Activated CD4-positive, alpha-beta T cell treated with anti-CD3 and anti-CD28 coated beads, Interleukin-2, amount 10 ng/mL, durations not matched to agents 24 days and 14 days (primary cell): ENCODE results near the gene NIN. TPM values are rescaled to one million over a fixed set of nuclear protein-coding genes. Genes with fewer than 3 reads are reported as not detected.

Experiments used
- DNase-seq: peaks from one replicate; pipeline ENCODE4 v3.0.0; 2022
- H3K27ac Mint-ChIP-seq: one replicate; pipeline ENCODE4 v1.8.0; 2022; ENCODE audit warnings: mild to moderate bottlenecking, mixed read lengths
- H3K27me3 Mint-ChIP-seq: one replicate; pipeline ENCODE4 v1.8.0; 2022; ENCODE audit warnings: mixed read lengths
- H3K36me3 Mint-ChIP-seq: one replicate; pipeline ENCODE4 v1.8.0; 2022; ENCODE audit warnings: low read depth, mild to moderate bottlenecking, mixed read lengths
- H3K4me1 Mint-ChIP-seq: one replicate; pipeline ENCODE4 v1.8.0; 2021; ENCODE audit warnings: mixed read lengths
- H3K4me3 Mint-ChIP-seq: one replicate; pipeline ENCODE4 v1.8.0; 2022; ENCODE audit warnings: mild to moderate bottlenecking, moderate library complexity, mixed read lengths
- H3K9me3 Mint-ChIP-seq: one replicate; pipeline ENCODE4 v1.8.0; 2021; ENCODE audit warnings: mixed read lengths
- intact Hi-C: fragments of 100-400 bp; cut with micrococcal nuclease; formaldehyde crosslinking; loops from one replicate; pipeline ENCODE4 v1.15.1; 2023
- total RNA-seq: library from RNA; stranded (reverse); gene quantifications from 2 replicates; pipeline ENCODE4 v1.2.3, GENCODE V29; 2022

NIN gene, protein sequence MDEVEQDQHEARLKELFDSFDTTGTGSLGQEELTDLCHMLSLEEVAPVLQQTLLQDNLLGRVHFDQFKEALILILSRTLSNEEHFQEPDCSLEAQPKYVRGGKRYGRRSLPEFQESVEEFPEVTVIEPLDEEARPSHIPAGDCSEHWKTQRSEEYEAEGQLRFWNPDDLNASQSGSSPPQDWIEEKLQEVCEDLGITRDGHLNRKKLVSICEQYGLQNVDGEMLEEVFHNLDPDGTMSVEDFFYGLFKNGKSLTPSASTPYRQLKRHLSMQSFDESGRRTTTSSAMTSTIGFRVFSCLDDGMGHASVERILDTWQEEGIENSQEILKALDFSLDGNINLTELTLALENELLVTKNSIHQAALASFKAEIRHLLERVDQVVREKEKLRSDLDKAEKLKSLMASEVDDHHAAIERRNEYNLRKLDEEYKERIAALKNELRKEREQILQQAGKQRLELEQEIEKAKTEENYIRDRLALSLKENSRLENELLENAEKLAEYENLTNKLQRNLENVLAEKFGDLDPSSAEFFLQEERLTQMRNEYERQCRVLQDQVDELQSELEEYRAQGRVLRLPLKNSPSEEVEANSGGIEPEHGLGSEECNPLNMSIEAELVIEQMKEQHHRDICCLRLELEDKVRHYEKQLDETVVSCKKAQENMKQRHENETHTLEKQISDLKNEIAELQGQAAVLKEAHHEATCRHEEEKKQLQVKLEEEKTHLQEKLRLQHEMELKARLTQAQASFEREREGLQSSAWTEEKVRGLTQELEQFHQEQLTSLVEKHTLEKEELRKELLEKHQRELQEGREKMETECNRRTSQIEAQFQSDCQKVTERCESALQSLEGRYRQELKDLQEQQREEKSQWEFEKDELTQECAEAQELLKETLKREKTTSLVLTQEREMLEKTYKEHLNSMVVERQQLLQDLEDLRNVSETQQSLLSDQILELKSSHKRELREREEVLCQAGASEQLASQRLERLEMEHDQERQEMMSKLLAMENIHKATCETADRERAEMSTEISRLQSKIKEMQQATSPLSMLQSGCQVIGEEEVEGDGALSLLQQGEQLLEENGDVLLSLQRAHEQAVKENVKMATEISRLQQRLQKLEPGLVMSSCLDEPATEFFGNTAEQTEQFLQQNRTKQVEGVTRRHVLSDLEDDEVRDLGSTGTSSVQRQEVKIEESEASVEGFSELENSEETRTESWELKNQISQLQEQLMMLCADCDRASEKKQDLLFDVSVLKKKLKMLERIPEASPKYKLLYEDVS (N-terminal part only)
- 40.2 and 43.1 TPM in 2 replicates for total RNA-seq

DNA sequence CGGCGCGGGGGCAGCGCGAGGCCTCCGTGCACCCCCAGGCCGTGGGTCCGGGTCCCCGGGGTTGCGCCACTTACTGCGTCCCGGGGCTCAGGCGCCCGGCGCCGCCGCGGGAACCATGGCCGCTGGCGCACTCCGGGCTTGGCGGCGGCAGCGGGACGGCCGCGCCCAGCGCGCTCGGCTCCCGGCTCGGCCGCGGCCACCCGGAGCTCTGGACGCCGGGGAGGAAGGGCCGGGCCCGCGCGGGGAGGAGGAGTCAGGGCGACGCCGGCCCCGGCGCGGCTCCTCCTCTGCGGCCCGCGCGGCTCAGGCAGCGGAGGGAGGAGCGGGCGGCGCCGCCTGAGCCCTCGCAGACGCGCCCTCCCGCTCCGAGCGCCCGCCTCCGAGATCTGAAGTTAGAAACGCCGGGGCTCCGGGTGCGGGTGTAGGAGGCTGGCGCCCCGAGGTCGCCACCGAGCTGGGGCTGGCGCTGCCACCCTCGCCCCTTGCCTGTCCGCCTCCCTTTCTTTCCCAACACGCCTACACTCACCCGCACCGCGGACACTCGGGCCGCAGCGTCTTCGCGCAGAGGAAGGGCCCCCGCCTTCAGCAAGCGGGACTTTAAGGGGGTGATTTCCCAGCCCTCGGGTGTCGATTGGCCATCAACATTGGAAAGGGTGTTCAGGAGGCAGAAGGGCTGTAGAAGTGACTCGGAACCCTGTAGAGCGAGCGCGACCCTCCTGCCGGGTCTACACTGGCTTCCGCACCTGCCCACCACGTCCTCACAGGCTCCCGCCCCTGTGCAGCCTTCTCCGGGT is at the start of gene NIN:
NIN (minus strand) TSS at position 231 of the 794 bp plus-strand sequence. CDS start 9,106 bp downstream, outside the sequence.
- no peaks in the 10 kb centered on the region for H3K9me3 Mint-ChIP-seq
- H3K27me3 Mint-ChIP-seq, result peaks cover 12% of the 10 kb centered on the region
- peaks cover 20% of the 10 kb centered on the region for H3K36me3 Mint-ChIP-seq
- peaks cover 45% of the 10 kb centered on the region for H3K4me1 Mint-ChIP-seq
- peak within 1 kb of the TSS; percentile 90 for H3K4me3 Mint-ChIP-seq
- H3K27ac Mint-ChIP-seq, result peak within 1 kb of the TSS; percentile 93
- intact Hi-C loops, result loop anchor here (1.0 to 5.0 kb wide), 6 partner anchors 9 to 518 kb away; partner anchors contain the start of genes DMAC2L, L2HGDH and SAV1
- peak; percentile 93 for DNase-seq

DNA sequence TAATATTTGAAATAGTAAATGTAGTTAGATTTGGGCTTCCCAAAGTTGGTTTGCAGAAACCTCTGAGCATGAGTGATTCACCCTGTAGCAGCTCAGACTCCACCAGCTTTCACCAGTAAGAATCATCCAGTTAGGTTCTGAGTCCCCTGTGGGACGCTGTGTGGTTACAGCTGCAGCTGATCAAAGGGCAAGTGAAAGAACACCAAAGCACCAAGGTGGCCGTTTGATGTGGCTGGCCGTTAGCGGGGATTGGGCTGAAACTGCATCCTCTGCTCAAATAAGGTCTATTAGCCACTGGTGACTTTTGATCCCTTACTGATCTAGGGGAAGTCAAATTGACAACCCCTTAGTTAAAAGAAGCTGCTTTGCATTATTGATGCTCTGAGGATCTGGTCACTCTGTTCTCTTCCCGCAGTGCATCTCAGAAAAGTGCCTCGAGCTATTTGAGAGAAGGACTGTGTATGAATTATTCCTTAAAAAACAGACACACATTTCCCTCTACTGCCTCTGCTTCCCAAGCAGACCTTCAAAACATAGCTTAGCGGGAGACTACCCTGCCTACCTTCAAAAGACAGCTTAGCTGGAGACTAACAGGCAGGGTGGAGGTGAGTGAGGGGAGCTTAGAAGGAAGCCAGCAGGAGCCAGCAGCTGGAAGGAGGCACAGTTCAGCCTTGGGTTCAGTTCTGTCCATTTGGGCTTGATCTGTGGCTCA is 44.6 kb upstream of the NIN start:
- Mint-ChIP-seq H3K27me3 (peaks cover 82% of the 10 kb centered on the region), H3K36me3 (no peaks in the 10 kb centered on the region), H3K4me1 (peaks cover 20% of the 10 kb centered on the region), H3K27ac (no peak overlapping the region), H3K9me3 (no peaks in the 10 kb centered on the region), H3K4me3 (peak overlapping the region; percentile 20)
- peak; percentile 89 for DNase-seq
- intact Hi-C loops, result loop anchor here (5.0 kb wide), 2 partner anchors 88 to 533 kb away; no protein-coding TSS in a partner anchor

DNA sequence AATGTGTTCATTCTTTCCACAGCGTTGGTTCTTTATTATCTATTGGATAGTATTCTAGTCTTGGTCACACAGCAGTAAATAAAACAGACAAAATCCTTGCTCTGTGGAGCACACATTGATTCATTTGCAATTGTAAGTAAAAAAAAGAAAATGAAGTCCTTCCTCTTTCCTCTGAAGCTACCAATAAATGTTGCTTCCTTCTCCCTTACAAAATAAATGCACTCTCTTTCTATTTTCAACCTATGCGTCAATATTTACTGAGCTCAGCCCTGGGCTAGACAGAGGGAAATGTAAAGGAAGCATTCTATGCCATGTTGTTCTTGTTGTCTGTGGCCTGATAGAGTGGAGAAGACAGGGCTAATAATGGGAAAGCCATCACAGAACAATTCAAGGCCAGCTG is 43.8 kb upstream of the NIN start:
- H3K4me3 Mint-ChIP-seq, result peak overlapping the region; percentile 20
- no peak for DNase-seq
- intact Hi-C loops, result loop anchor here (5.0 kb wide), 2 partner anchors 87 to 532 kb away; no protein-coding TSS in a partner anchor

DNA sequence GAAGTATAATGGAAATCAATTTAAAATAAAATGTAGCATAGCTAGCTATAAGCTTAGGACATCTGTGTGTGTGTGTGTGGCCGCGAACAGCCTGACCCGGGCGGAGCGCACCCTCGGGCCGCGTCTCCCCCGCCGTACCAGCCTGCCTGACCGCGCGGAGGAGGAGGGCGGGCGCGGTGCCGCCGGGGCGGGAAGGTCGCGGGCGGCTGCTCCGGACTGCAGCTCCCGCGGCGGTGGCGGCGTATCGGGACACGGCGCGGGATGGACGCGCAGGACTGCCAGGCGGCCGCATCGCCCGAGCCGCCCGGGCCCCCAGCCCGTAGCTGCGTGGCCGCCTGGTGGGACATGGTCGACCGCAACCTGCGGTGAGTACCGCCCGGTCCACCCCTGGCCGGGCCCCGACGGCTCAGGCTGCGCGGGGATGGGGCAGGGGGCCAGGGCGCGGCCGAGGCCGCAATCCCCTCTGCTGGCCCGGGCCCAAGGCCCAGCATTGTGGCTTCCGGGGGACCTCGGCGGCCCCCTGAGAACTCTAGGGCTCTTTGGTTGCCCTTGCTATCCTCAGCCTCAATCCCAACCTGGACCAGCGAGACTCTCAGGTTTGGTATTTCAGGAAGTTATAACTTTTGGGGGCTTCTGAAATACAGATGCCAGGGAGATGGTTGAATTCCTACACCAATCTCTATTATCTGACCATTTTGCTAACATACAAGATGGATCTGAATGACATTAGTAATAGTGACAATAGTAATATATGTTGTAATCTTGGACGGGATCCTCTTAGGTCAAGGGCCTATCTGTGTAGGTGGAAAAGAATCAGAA is 41.2 kb upstream of the NIN start, which contains the start of gene ABHD12B:
ABHD12B (plus strand) TSS at position 140 of the 819 bp plus-strand sequence; CDS start at position 262, 122 bp downstream.
- DNase-seq, result no peak
- peaks cover 80% of the 10 kb centered on the region for H3K27me3 Mint-ChIP-seq
- no peak within 1 kb of the TSS for H3K4me3 Mint-ChIP-seq
- peaks cover 20% of the 10 kb centered on the region for H3K4me1 Mint-ChIP-seq
- H3K27ac Mint-ChIP-seq, result no peak within 1 kb of the TSS
- intact Hi-C loops, result no loop called here
- peaks cover 4% of the 10 kb centered on the region for H3K9me3 Mint-ChIP-seq
- H3K36me3 Mint-ChIP-seq, result no peaks in the 10 kb centered on the region

More for the DNA sequence above, 43.8 kb upstream of the NIN start:
- Mint-ChIP-seq H3K4me1 (peaks cover 20% of the 10 kb centered on the region), H3K36me3 (no peaks in the 10 kb centered on the region), H3K27me3 (peaks cover 83% of the 10 kb centered on the region), H3K9me3 (peaks cover 4% of the 10 kb centered on the region), H3K27ac (no peak overlapping the region)

DNA sequence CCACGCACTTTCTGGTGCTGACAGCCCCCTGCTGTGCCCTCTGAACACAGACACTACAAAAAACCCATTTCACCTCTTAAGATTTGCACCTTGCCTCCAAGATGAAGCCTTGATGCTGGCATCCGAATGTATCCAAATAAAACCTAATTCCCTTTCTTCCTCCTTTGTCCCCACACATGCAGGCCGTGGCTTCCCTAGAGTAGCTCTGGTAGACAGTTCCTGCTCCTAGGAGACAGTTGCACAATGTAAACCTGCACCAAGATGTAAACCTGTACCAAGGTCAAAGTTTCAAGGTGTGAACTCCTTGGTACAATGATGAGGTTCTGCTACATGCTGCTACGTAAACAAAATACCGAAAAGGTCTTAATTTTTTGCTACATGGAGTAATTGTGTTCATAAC is 40.3 kb upstream of the NIN start:
- intact Hi-C loops, result no loop called here
- no peak for DNase-seq
- H3K9me3 Mint-ChIP-seq, result peaks cover 4% of the 10 kb centered on the region
- no peak overlapping the region for H3K4me3 Mint-ChIP-seq
- peaks cover 80% of the 10 kb centered on the region for H3K27me3 Mint-ChIP-seq
- no peaks in the 10 kb centered on the region for H3K36me3 Mint-ChIP-seq
- no peak overlapping the region for H3K27ac Mint-ChIP-seq
- peaks cover 18% of the 10 kb centered on the region for H3K4me1 Mint-ChIP-seq

DNA sequence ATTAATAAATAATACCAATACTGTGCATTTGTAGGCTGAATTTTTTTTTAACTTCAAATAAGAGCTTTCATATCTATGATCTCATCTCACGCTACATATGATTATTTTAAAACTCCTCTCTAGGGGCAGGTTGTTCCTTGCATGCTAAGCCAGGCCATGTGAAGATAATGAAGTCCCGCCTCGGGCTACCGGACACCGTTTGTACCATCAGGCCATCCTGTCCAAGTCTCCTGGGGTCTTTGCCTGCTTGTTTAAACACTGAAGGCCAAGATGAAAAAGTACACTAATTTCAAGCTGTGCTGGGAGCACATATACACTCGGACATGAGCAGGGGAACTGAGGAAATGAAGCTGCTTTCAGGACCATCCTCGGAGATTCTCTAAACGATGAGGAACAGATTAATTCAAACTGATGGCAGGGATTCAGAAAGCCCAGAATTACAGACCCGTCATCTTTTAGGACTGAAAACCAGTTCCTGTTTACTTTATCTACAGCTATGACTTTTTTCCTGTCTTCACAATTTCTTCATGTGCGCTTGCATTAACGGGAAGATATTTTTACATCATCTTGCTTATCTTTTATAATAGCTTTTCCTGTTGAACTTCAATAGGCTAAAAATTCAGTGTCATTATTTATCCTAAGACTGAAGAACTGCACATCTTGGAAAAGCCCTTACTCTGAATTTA is 34.6 kb upstream of the NIN start:
- DNase-seq, result no peak
- H3K4me3 Mint-ChIP-seq, result no peak overlapping the region
- no peaks in the 10 kb centered on the region for H3K36me3 Mint-ChIP-seq
- H3K9me3 Mint-ChIP-seq, result peaks cover 4% of the 10 kb centered on the region
- intact Hi-C loops, result no loop called here
- peaks cover 62% of the 10 kb centered on the region for H3K27me3 Mint-ChIP-seq
- H3K27ac Mint-ChIP-seq, result no peak overlapping the region
- peaks cover 3% of the 10 kb centered on the region for H3K4me1 Mint-ChIP-seq

DNA sequence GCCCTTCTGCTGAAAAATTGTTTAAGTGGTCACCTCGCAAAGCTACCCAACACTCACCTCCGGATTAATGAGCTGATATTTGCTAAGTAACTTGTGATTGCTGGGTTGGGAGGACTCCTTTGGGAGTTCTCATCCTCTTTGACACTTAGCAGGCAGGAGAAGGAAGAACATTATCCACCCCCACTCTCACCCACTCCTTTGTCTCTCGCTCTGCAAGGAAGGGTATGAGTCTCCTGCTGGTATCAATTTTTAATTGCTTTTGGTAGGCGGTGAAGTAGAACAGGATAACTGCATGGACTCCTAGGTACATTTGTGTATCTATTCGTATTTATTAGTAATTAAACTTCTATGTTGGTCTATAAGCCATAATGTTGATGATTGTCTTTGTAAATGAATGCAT is 34.0 kb upstream of the NIN start:
- Mint-ChIP-seq H3K4me1 (peaks cover 9% of the 10 kb centered on the region), H3K27ac (no peak overlapping the region), H3K9me3 (no peaks in the 10 kb centered on the region), H3K4me3 (no peak overlapping the region), H3K27me3 (peaks cover 56% of the 10 kb centered on the region), H3K36me3 (no peaks in the 10 kb centered on the region)
- DNase-seq, result no peak
- intact Hi-C loops, result loop anchor here (5.0 kb wide), 2 partner anchors 248 to 263 kb away; no protein-coding TSS in a partner anchor

DNA sequence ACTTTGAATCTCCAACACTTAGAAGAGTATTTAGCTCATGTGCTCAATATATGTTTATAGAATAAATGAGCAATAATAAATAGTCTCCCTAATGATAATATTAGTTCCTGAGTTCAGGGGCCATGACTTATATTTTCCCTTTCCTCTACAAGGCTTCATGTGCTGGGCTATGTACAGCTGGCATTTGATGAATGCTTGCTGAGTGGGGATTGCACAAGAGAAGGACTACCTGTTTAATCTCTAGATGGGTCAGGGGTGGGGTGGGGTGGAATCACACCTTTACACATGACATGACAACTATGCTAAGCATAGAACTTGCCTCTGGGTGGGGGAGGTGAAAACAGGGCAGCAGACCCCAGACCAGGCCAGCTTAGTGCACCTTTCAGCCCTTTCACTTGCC is 33.3 kb upstream of the NIN start:
- H3K4me1 Mint-ChIP-seq, result peaks cover 13% of the 10 kb centered on the region
- H3K27me3 Mint-ChIP-seq, result peaks cover 49% of the 10 kb centered on the region
- intact Hi-C loops, result loop anchor here (5.0 kb wide), 2 partner anchors 247 to 262 kb away; no protein-coding TSS in a partner anchor

DNA sequence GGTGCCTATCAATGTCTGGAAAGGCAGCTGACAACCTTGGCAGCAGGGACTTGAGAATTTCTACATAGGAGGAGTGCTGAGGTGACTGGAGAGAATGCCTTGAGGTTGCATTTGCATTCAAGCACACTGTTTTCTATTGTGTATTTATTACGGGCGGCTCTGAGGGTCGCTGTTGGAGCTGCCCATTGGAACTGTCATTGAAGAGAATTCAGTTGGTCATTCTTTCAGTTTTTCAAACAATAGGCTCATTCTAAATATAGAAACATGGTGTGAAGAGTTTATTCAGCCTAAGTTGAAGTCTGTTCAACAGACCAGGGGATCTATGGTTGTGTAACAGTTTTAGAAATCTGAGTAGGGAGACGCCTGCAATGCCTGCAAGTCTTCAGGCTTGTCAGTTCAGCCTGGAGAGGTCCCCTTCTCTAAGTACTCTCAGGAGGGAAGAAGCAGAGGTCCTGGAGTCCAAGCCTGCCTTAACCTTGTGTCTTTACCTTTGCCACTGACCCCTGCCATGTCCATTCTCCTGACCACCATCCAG is 31.1 kb upstream of the NIN start:
- Mint-ChIP-seq H3K27ac (no peak overlapping the region), H3K27me3 (peaks cover 35% of the 10 kb centered on the region), H3K4me3 (no peak overlapping the region), H3K36me3 (no peaks in the 10 kb centered on the region), H3K9me3 (no peaks in the 10 kb centered on the region), H3K4me1 (peaks cover 15% of the 10 kb centered on the region)
- DNase-seq, result no peak
- intact Hi-C loops, result loop anchor here (5.0 kb wide), 2 partner anchors 245 to 260 kb away; no protein-coding TSS in a partner anchor

More for the DNA sequence above, 33.3 kb upstream of the NIN start:
- Mint-ChIP-seq H3K9me3 (no peaks in the 10 kb centered on the region), H3K36me3 (no peaks in the 10 kb centered on the region), H3K4me3 (no peak overlapping the region), H3K27ac (no peak overlapping the region)
- DNase-seq, result no peak

DNA sequence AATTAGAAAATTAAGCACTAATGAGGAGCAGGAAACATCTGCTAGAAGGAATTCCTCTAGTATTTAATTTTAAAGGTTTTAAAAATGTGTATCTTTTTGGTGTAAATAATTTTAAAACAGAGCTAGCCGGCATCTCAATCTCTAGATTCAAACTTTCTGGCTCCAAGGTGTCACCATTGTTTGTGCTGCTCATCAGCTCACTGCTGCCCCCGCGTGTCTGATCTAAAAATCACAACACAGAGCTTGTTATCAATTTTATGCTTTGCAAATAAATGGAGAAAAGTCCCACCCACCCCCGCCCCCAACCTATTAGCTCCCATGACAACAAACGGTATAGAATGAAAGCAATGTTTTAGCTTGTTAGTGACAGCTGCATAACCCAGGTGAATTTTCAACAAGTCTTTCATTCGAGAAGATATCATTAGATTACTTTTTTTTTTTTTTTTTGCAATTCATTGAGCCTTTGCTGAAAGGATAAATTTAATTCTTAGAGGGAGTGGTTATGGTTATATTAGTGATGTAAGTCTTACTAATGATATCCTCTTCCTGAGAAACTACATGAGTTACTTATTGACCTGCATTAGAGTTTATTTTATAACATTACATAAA is 29.6 kb upstream of the NIN start:
- peak overlapping the region; percentile 80 for H3K27ac Mint-ChIP-seq

More for the DNA sequence above, 29.6 kb upstream of the NIN start:
- no peaks in the 10 kb centered on the region for H3K9me3 Mint-ChIP-seq
- intact Hi-C loops, result loop anchor here (1.0 to 5.0 kb wide), 6 partner anchors 30 to 318 kb away; partner anchors contain the start of genes NIN and SAV1
- H3K36me3 Mint-ChIP-seq, result no peaks in the 10 kb centered on the region
- peaks cover 15% of the 10 kb centered on the region for H3K4me1 Mint-ChIP-seq
- H3K4me3 Mint-ChIP-seq, result peak overlapping the region; percentile 87
- peaks cover 22% of the 10 kb centered on the region for H3K27me3 Mint-ChIP-seq
- peak; percentile 96 for DNase-seq
